ENCODE data around the gene PARN. TPM values are rescaled to one million over a fixed set of nuclear protein-coding genes. Genes with fewer than 3 reads are reported as not detected.

PARN gene
- total RNA-seq, 2 experiments from 2014 or later: 36.4 to 40.0 TPM

GRCh38 chr16:14501331-14502255 is 128.5 kb downstream of the PARN start:
- ATAC-seq: no peak
- Mint-ChIP-seq H3K4me3 (no peak overlapping the region), H3K4me1 (ENCODE audit: low read depth) (no peaks in the 10 kb centered on the region), H3K9me3 (ENCODE audit: insufficient read depth) (no peaks in the 10 kb centered on the region), H3K27me3 (ENCODE audit: low read depth) (no peaks in the 10 kb centered on the region), H3K36me3 (ENCODE audit: low read depth) (no peaks in the 10 kb centered on the region), H3K27ac (no peak overlapping the region)
- ChIA-PET POLR2A (no interaction called here), CTCF (interaction anchor here (1.4 kb wide), 1 partner anchor 8 kb away, joined by 5 read pairs; no protein-coding TSS in a partner anchor)
- DNase-seq: no peak

DNA sequence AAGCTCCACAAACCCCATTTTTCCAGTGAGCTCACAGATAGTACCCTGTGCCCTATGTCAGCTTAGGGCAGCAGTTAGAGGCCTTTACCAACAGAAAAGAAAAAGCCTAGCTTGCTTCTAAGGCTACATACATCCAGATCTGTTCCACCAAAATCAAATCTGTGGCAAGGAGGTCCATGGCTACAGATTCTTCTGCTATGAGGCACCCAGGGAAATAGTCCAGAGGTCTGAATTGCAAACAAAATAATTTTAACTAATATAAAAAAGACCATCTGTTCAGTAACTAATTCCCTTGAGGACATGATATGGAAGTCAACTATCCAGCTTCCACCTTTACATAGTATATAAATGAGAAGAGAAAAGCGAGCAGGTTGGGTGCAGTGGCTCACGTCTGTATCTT is 129.3 kb downstream of the PARN start:
- POLR2A ChIA-PET: no interaction called here
- no peaks in the 10 kb centered on the region for H3K9me3 Mint-ChIP-seq (ENCODE audit: insufficient read depth)
- CTCF ChIA-PET: interaction anchor here (1.5 kb wide), 1 partner anchor 252 kb away, joined by 4 read pairs; no protein-coding TSS in a partner anchor
- DNase-seq (no peak), ATAC-seq (no peak)
- H3K4me1 Mint-ChIP-seq (ENCODE audit: low read depth): peaks cover under 1% of the 10 kb centered on the region
- H3K36me3 Mint-ChIP-seq (ENCODE audit: low read depth): no peaks in the 10 kb centered on the region
- H3K27ac Mint-ChIP-seq: no peak overlapping the region
- H3K4me3 Mint-ChIP-seq: no peak overlapping the region
- H3K27me3 Mint-ChIP-seq (ENCODE audit: low read depth): no peaks in the 10 kb centered on the region

DNA sequence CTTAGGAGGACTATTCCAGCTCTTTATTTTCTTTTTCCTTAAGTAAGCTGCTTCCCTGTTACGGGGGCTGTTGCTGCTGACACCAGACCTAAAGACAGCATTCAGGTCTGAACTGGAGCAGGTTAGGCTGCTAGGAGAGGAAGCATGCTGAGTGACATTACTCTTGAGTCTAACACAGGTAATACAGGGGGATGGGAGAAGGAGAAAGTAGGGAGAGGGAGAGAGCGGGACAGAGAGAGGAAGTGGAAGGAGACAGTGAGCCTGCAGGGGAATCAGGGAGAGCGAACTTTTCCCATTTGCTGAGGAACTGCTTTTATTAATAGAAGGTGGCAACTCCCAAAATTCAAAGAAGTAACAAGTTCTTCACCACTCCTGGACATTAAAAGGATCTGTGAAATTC is 130.9 kb downstream of the PARN start:
- peaks cover 5% of the 10 kb centered on the region for H3K4me1 Mint-ChIP-seq (ENCODE audit: low read depth)

GRCh38 chr16:14497245-14498082 is 132.6 kb downstream of the PARN start:
- Mint-ChIP-seq H3K4me1 (ENCODE audit: low read depth) (peaks cover 13% of the 10 kb centered on the region), H3K4me3 (no peak overlapping the region), H3K9me3 (ENCODE audit: insufficient read depth) (no peaks in the 10 kb centered on the region), H3K27ac (no peak overlapping the region), H3K36me3 (ENCODE audit: low read depth) (peaks cover 3% of the 10 kb centered on the region), H3K27me3 (ENCODE audit: low read depth) (no peaks in the 10 kb centered on the region)
- ATAC-seq (no peak), DNase-seq (no peak)
- ChIA-PET POLR2A (no interaction called here), CTCF (interaction anchor here (0.9 kb wide), 1 partner anchor 10 kb away, joined by 3 read pairs; no protein-coding TSS in a partner anchor)

More for the DNA sequence above, 130.9 kb downstream of the PARN start:
- Mint-ChIP-seq H3K4me3 (no peak overlapping the region), H3K27me3 (ENCODE audit: low read depth) (no peaks in the 10 kb centered on the region), H3K9me3 (ENCODE audit: insufficient read depth) (no peaks in the 10 kb centered on the region), H3K27ac (no peak overlapping the region), H3K36me3 (ENCODE audit: low read depth) (peaks cover 3% of the 10 kb centered on the region)
- ChIA-PET POLR2A (no interaction called here), CTCF (interaction anchor here (1.1 to 1.5 kb wide), 2 partner anchors 8 to 250 kb away, joined by 3 to 4 read pairs; no protein-coding TSS in a partner anchor)
- ATAC-seq (no peak), DNase-seq (no peak)

DNA sequence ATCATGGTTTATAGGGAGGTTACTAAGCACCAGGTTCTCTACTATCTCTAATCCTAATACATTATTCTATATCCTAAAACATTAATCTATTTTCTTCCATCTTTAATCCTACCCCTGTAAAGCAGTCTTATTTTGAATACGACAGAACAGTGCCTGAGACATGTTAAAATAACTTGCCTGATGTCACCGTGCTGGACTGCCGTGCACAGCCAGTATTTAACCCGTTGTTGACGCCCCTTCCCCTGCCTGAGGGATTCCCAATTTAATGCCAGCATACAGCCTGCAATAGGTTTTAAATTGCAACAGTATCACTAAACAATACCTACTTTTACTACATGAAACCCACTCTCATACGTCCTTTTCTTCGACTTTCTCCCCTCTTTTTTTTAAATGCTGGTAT is 133.3 kb downstream of the PARN start:
- H3K9me3 Mint-ChIP-seq (ENCODE audit: insufficient read depth): no peaks in the 10 kb centered on the region
- H3K36me3 Mint-ChIP-seq (ENCODE audit: low read depth): peaks cover 3% of the 10 kb centered on the region
- no peak for ATAC-seq
- H3K4me3 Mint-ChIP-seq: no peak overlapping the region
- ChIA-PET POLR2A (no interaction called here), CTCF (no interaction called here)
- peaks cover 18% of the 10 kb centered on the region for H3K4me1 Mint-ChIP-seq (ENCODE audit: low read depth)
- no peak overlapping the region for H3K27ac Mint-ChIP-seq
- H3K27me3 Mint-ChIP-seq (ENCODE audit: low read depth): no peaks in the 10 kb centered on the region
- no peak for DNase-seq

DNA sequence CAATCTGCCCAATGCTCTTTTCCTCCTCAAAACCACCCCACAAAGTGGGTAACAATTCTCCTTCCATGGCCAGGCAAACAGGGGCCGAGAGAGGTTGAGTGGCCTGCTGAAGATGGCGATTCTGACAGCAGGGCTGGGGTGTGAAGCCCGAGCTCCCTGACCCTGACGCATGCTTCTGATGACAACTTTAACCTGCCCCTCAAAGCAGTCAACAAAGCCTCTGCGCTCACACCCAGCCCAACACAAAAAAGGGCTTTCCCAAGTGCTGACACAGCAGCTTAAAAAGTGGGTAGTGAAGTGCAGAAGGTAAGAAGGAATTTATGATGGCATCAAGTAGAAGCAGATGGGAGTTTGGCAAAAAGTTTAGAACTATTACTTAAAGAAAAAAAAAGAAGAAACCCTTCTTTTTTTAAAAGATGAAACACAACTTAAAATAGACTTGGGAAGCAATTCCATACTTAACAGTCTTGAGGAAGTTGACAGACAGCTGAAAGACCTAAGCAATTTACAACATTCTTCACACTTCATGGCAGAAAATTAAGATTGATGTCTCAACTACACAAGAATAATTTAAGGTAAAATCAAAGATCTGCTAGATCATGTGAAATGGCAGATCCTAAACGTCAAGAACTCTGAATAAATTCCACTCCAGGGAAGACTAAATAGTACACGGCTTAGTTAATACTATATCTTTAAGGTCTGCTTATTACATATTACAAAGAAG is 133.9 kb downstream of the PARN start:
- H3K4me3 Mint-ChIP-seq: no peak overlapping the region
- ChIA-PET CTCF (no interaction called here), POLR2A (no interaction called here)
- ATAC-seq (no peak), DNase-seq (no peak)
- H3K27ac Mint-ChIP-seq: no peak overlapping the region
- no peaks in the 10 kb centered on the region for H3K27me3 Mint-ChIP-seq (ENCODE audit: low read depth)
- H3K9me3 Mint-ChIP-seq (ENCODE audit: insufficient read depth): no peaks in the 10 kb centered on the region
- H3K36me3 Mint-ChIP-seq (ENCODE audit: low read depth): peaks cover 3% of the 10 kb centered on the region
- peaks cover 18% of the 10 kb centered on the region for H3K4me1 Mint-ChIP-seq (ENCODE audit: low read depth)

- H3K4me3 Mint-ChIP-seq: no peak overlapping the region
- POLR2A ChIA-PET: no interaction called here
Observed at GRCh38 chr16:14495213-14496046, 134.6 kb downstream of the PARN start.

DNA sequence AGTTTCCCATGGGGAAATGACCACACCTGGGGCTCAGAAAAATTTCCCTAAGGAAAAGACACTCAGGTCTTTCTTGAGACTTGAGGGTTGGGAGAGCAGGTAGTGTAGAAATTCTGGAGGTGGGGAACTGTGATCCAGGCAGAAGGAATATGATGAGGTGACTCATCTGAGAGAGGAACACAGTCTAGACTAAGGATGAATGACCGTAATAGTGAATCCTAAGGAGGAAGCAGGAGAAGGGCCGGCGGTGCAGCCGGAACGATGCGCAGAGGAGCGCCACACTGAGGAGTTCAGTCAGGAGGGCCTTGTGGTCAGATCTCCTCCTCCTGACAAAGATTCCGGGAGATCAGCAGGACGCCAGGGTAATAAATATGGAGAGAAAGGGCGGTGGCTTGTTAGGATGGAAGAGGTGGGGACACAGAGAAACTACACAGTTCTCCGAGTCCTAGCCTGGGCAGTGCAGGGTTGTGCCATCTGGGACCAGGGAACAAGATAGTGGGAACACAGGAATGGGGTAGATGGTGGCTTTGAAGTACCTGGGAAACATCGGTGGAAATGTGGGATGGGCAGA is 135.6 kb downstream of the PARN start:
- ChIA-PET POLR2A (no interaction called here), CTCF (no interaction called here)
- Mint-ChIP-seq H3K4me3 (no peak overlapping the region), H3K27me3 (ENCODE audit: low read depth) (no peaks in the 10 kb centered on the region), H3K9me3 (ENCODE audit: insufficient read depth) (no peaks in the 10 kb centered on the region), H3K4me1 (ENCODE audit: low read depth) (peaks cover 18% of the 10 kb centered on the region), H3K36me3 (ENCODE audit: low read depth) (peaks cover 3% of the 10 kb centered on the region), H3K27ac (no peak overlapping the region)
- ATAC-seq (no peak), DNase-seq (no peak)

More at GRCh38 chr16:14495213-14496046, 134.6 kb downstream of the PARN start:
- ATAC-seq (no peak), DNase-seq (no peak)
- peaks cover 3% of the 10 kb centered on the region for H3K36me3 Mint-ChIP-seq (ENCODE audit: low read depth)
- H3K27ac Mint-ChIP-seq: peak overlapping the region; percentile 44
- no peaks in the 10 kb centered on the region for H3K9me3 Mint-ChIP-seq (ENCODE audit: insufficient read depth)
- H3K27me3 Mint-ChIP-seq (ENCODE audit: low read depth): no peaks in the 10 kb centered on the region
- H3K4me1 Mint-ChIP-seq (ENCODE audit: low read depth): peaks cover 18% of the 10 kb centered on the region
- CTCF ChIA-PET: no interaction called here

DNA sequence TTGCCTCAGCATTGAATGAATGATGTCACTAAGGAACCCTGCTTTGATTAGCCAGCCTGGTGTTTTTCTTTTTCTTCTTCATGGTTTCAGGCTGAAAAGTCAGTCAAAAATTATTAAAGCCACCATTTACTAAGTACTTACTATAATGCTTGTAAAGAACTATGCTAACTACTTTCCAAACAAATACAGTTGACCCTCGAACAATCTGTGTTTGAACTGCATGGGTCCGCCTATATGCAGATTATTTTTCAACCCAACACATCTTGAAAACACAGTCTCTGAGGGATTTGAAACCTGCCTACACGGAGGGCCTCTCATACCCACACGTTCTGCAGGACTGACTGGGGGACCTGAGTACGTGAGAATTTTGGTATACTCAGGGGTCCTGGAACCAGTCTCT is 136.3 kb downstream of the PARN start:
- POLR2A ChIA-PET: no interaction called here
- Mint-ChIP-seq H3K4me3 (no peak overlapping the region), H3K4me1 (ENCODE audit: low read depth) (peaks cover 18% of the 10 kb centered on the region), H3K9me3 (ENCODE audit: insufficient read depth) (no peaks in the 10 kb centered on the region), H3K27ac (no peak overlapping the region), H3K27me3 (ENCODE audit: low read depth) (no peaks in the 10 kb centered on the region), H3K36me3 (ENCODE audit: low read depth) (peaks cover 3% of the 10 kb centered on the region)
- CTCF ChIA-PET: interaction anchor here (1.0 kb wide), 1 partner anchor 9 kb away, joined by 5 read pairs; no protein-coding TSS in a partner anchor
- DNase-seq: no peak
- no peak for ATAC-seq

DNA sequence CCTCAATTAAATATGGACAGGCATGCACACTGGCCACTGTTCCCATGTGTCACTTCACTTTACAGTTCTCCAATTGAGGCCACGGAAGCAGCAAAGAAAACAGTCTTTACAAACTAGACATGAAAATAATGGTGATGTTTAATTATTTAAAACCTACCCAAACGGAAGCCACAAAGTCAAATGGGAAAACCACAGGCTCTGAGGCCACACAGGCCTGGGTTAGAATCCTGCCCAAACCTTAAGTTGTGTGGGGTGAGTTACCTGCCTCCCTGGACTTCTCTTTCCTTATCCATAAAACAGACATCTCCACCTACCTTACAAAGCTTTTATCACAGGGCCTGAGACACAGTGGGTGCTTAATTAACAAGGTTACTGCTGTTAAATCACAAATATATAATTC is 137.4 kb downstream of the PARN start:
- Mint-ChIP-seq H3K27ac (no peak overlapping the region), H3K27me3 (ENCODE audit: low read depth) (no peaks in the 10 kb centered on the region), H3K4me3 (no peak overlapping the region), H3K9me3 (ENCODE audit: insufficient read depth) (no peaks in the 10 kb centered on the region), H3K4me1 (ENCODE audit: low read depth) (peaks cover 25% of the 10 kb centered on the region), H3K36me3 (ENCODE audit: low read depth) (peaks cover 3% of the 10 kb centered on the region)
- DNase-seq (no peak), ATAC-seq (no peak)
- CTCF ChIA-PET: no interaction called here
- POLR2A ChIA-PET: no interaction called here

Data from activated CD8-positive, alpha-beta T cell treated with anti-CD3 and anti-CD28 coated beads, Interleukin-2, amount 10 ng/mL, durations not matched to agents 7 days and 5 days (primary cell).